Measurements from ENCODE around the gene SV2C. TPM values are rescaled to one million over a fixed set of nuclear protein-coding genes. Genes with fewer than 3 reads are reported as not detected.

The SV2C gene
- total and polyA plus RNA-seq, 10 of the 15 experiments (the other 5 are each of a cell fraction or from before 2014, with no cell fraction given) = under 0.01 to 1.1 (median 0.63) TPM

DNA sequence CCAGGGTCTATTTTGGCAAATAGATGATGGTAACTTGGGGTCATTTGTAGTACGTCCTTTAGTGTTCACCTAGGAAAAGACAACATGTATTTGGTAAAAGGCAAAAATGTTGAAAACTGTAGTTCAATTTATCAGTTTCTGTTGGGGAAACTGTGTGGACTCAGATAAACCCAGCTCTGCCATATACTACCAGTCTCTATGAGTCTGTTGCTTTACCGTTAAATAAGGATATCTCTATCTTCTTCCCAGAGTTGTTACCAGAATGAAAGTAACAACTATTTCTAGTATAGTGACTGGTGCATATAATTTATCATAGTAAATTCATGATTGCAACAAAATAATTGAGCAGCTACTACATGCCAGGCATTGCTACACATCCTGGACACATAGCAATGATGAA, 316.1 kb downstream of the SV2C start:
- no peak for ATAC-seq
- Histone ChIP-seq H3K4me1 (ENCODE audit: control insufficient read depth, insufficient read depth, low read length) (peaks cover 8% of the 10 kb centered on the region), H3K27me3 (replicated peaks in 1 of 2; ENCODE audit: control insufficient read depth in 2 of 2, insufficient read depth in 2 of 2, low read length in 1 of 2) (no peaks in the 10 kb centered on the region), H3K79me2 (ENCODE audit: control insufficient read depth, insufficient read depth, low read length) (peaks cover 2% of the 10 kb centered on the region), H3K4me2 (ENCODE audit: control insufficient read depth, insufficient read depth) (no peak overlapping the region), H2AFZ (ENCODE audit: control insufficient read depth, low read depth, low read length) (no peak overlapping the region), H3K9ac (ENCODE audit: control insufficient read depth, insufficient read depth, low read length) (no peak overlapping the region), H4K20me1 (ENCODE audit: control insufficient read depth, insufficient read depth) (no peaks in the 10 kb centered on the region), H3K4me3 (no peak overlapping the region), H3K27ac (ENCODE audit: control insufficient read depth, insufficient read depth) (no peak overlapping the region), H3K9me3 (replicated peaks; ENCODE audit: control insufficient read depth, insufficient read depth, low read length) (no peaks in the 10 kb centered on the region), H3K36me3 (ENCODE audit: control insufficient read depth in 2 of 2, insufficient read depth in 2 of 2, low read length in 1 of 2) (no peaks in the 10 kb centered on the region)
- no peak for DNase-seq (ENCODE audit: low read depth, low spot score)
- intact Hi-C loops (cut with micrococcal nuclease; ENCODE audit: unreplicated experiment) = no loop called here
- FAIRE-seq = no peak
- in situ Hi-C loops (cut with MboI) = no loop called here
- 100% methylated on average over 2 of the region's 2 CpGs for WGBS (ENCODE audit: insufficient coverage, insufficient replicate concordance, low lambda C conversion rate, missing lambda C conversion rate)
- no TSS peak for BruUV-seq (replicated peaks)
- SMC1A ChIA-PET (ENCODE audit: uncharacterized antibody, unreplicated experiment) = interaction anchor here (0.8 to 1.1 kb wide), 2 partner anchors 9 to 48 kb away, joined by 3 to 4 read pairs; no protein-coding TSS in a partner anchor
- POLR2A ChIA-PET = no interaction called here
- TF ChIP-seq FOXM1 (IDR thresholded peaks at IDR 0.05; ENCODE audit: low read depth, low read length) = no peak
- RAD21 ChIA-PET (ENCODE audit: unreplicated experiment) = interaction anchor here (1.1 to 1.3 kb wide), 2 partner anchors 184 to 375 kb away, joined by 3 to 4 read pairs; no protein-coding TSS in a partner anchor
- CTCF ChIA-PET = interaction anchor here (1.0 to 1.3 kb wide), 2 partner anchors 172 to 224 kb away, joined by 3 read pairs; no protein-coding TSS in a partner anchor

DNA sequence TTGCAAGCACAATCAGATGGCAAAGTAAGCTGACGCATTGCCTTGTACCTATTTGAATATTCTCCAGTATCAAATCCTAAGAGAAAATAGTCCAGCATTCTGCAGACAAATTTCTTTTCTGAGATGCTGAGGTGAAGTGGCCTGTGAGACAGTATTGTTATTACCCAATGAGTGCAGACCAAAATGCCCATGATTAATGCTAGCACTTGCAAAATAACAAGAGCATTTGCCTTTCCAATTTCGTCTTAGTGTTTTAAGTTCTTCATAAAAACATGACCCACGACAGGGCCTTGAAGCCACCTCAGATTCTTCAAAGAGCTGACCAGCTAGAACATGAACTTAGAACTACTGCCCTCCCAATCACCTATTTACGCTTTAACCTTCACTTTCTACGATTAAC, 317.3 kb downstream of the SV2C start:
- ChIA-PET POLR2A (no interaction called here), RAD21 (ENCODE audit: unreplicated experiment) (interaction anchor here (1.0 to 1.1 kb wide), 3 partner anchors 16 to 181 kb away, joined by 3 to 4 read pairs (median 3); no protein-coding TSS in a partner anchor), SMC1A (ENCODE audit: uncharacterized antibody, unreplicated experiment) (interaction anchor here (0.6 to 7.7 kb wide), 3 partner anchors 12 to 122 kb away, joined by 3 to 38 read pairs (median 4); no protein-coding TSS in a partner anchor), CTCF (no interaction called here)
- ATAC-seq (no peak), DNase-seq (ENCODE audit: low read depth, low spot score) (no peak), FAIRE-seq (no peak)
- in situ Hi-C loops (cut with MboI) = loop anchor here (10.0 kb wide), 1 partner anchor 374 kb away; no protein-coding TSS in a partner anchor
- H3K9me3 ChIP-seq (replicated peaks; ENCODE audit: control insufficient read depth, insufficient read depth, low read length) = no peaks in the 10 kb centered on the region
- H2AFZ ChIP-seq (ENCODE audit: control insufficient read depth, low read depth, low read length) = no peak overlapping the region
- peaks cover 14% of the 10 kb centered on the region for H3K4me1 ChIP-seq (ENCODE audit: control insufficient read depth, insufficient read depth, low read length)
- intact Hi-C loops (cut with micrococcal nuclease; ENCODE audit: unreplicated experiment) = loop anchor here (5.0 to 10.0 kb wide), 2 partner anchors 63 to 334 kb away; no protein-coding TSS in a partner anchor
- TF ChIP-seq NFYB (IDR thresholded peaks at IDR 0.05; ENCODE audit: insufficient read depth, low read depth, low read length) (no peak), POLR2AphosphoS5 (IDR thresholded peaks at IDR 0.05; ENCODE audit: low read length) (no peak), TCF3 (IDR thresholded peaks at IDR 0.05; ENCODE audit: borderline replicate concordance, insufficient read depth, low read depth, low read length) (no peak), ZBED1 (IDR thresholded peaks at IDR 0.05; ENCODE audit: borderline replicate concordance) (no peak), TAF1 (IDR thresholded peaks at IDR 0.05; ENCODE audit: borderline replicate concordance, low read depth, low read length) (no peak)
- TF ChIP-seq, protein P1, sequence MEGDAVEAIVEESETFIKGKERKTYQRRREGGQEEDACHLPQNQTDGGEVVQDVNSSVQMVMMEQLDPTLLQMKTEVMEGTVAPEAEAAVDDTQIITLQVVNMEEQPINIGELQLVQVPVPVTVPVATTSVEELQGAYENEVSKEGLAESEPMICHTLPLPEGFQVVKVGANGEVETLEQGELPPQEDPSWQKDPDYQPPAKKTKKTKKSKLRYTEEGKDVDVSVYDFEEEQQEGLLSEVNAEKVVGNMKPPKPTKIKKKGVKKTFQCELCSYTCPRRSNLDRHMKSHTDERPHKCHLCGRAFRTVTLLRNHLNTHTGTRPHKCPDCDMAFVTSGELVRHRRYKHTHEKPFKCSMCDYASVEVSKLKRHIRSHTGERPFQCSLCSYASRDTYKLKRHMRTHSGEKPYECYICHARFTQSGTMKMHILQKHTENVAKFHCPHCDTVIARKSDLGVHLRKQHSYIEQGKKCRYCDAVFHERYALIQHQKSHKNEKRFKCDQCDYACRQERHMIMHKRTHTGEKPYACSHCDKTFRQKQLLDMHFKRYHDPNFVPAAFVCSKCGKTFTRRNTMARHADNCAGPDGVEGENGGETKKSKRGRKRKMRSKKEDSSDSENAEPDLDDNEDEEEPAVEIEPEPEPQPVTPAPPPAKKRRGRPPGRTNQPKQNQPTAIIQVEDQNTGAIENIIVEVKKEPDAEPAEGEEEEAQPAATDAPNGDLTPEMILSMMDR (IDR thresholded peaks at IDR 0.05 in 2 of 3, conservative IDR thresholded peaks at IDR 0.05 in 1 of 3; ENCODE audit: control insufficient read depth in 2 of 3, extremely low read depth in 1 of 3, insufficient read depth in 1 of 3, low read depth in 3 of 3, low read length in 3 of 3) = no peak
- TF ChIP-seq, protein P2, sequence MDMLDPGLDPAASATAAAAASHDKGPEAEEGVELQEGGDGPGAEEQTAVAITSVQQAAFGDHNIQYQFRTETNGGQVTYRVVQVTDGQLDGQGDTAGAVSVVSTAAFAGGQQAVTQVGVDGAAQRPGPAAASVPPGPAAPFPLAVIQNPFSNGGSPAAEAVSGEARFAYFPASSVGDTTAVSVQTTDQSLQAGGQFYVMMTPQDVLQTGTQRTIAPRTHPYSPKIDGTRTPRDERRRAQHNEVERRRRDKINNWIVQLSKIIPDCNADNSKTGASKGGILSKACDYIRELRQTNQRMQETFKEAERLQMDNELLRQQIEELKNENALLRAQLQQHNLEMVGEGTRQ (IDR thresholded peaks at IDR 0.05; ENCODE audit: borderline replicate concordance, low read depth, low read length) = no peak
- peaks cover 14% of the 10 kb centered on the region for H3K79me2 ChIP-seq (ENCODE audit: control insufficient read depth, insufficient read depth, low read length)
- no peak overlapping the region for H3K4me3 ChIP-seq
- no peak overlapping the region for H3K9ac ChIP-seq (ENCODE audit: control insufficient read depth, insufficient read depth, low read length)
- BruUV-seq (replicated peaks) = no TSS peak
- H4K20me1 ChIP-seq (ENCODE audit: control insufficient read depth, insufficient read depth) = no peaks in the 10 kb centered on the region
- WGBS (ENCODE audit: insufficient coverage, insufficient replicate concordance, low lambda C conversion rate, missing lambda C conversion rate) = 61% methylated on average over 5 of the region's 5 CpGs
- H3K36me3 ChIP-seq (ENCODE audit: control insufficient read depth in 2 of 2, insufficient read depth in 2 of 2, low read length in 1 of 2) = no peaks in the 10 kb centered on the region
- H3K27me3 ChIP-seq (replicated peaks in 1 of 2; ENCODE audit: control insufficient read depth in 2 of 2, insufficient read depth in 2 of 2, low read length in 1 of 2) = no peaks in the 10 kb centered on the region
- H3K4me2 ChIP-seq (ENCODE audit: control insufficient read depth, insufficient read depth) = no peak overlapping the region
- no peak overlapping the region for H3K27ac ChIP-seq (ENCODE audit: control insufficient read depth, insufficient read depth)
